GM15510 (cell line): Measurements from ENCODE around the gene INSR.

Experiments
- POLR2A ChIP-seq: IDR thresholded peaks from 3 replicates; pipeline ENCODE4 v1.6.1; 2011; ENCODE audit warnings: borderline replicate concordance; ENCODE audit not compliant: insufficient read length; ENCODE audit errors: extremely low read depth

The INSR gene

DNA sequence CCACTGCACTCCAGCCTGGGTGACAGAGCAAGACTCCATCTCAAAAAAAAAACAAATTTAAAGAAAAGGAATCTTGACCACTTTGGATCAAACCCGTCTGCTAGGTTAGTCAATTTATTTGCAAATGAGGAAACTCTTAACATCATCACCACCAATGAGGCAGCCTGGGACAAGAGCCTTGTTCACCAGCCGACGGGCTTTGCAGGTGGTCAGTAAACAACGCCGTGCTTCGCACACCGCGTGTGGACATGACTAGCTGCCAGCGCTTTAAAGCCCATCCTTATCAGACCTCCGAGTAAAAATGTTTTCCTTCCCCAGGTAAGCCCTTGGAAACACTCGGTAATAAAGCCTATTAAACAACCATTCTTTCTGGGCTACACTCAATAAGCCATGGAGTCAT is 41.9 kb downstream of the INSR start:
- no peak for TF ChIP-seq POLR2A

DNA sequence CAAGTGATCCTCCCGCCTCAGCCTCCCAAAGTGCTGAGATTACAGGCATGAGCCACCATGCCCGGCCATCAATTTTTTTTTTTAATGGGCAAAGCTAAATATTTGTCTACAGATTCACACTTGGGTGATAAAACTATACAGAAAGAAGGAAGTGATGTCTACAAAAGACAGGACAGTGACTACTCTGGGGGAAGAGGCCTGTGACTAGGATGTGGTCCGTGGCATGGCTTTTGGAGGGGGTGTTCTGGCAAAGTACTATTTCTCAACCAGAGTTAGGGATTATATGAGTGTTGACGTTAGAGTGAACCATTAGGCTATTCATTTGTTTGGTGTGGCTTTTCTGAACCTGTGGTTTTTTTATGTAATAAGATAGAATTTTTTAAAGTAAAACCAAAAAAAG is 42.7 kb downstream of the INSR start:
- no peak for TF ChIP-seq POLR2A

DNA sequence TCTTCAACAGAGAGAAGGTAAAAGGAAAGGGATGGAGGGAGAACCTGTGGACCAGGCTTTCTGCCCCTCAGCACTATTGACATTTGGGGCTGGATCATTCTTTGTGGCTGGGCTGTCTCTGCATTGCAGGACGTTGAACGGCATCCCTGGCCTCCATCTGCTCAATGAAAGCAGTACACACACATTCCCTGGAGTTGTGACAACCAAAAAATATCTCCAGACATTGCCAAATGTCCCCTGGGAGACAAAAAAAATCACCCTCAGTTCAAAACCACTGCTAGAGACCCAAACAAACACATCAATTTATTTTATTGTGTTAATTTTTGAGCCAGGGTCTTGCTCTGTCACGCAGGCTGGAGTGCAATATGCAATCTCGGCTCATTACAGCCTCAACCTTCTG is 43.3 kb downstream of the INSR start:
- no peak for TF ChIP-seq POLR2A

DNA sequence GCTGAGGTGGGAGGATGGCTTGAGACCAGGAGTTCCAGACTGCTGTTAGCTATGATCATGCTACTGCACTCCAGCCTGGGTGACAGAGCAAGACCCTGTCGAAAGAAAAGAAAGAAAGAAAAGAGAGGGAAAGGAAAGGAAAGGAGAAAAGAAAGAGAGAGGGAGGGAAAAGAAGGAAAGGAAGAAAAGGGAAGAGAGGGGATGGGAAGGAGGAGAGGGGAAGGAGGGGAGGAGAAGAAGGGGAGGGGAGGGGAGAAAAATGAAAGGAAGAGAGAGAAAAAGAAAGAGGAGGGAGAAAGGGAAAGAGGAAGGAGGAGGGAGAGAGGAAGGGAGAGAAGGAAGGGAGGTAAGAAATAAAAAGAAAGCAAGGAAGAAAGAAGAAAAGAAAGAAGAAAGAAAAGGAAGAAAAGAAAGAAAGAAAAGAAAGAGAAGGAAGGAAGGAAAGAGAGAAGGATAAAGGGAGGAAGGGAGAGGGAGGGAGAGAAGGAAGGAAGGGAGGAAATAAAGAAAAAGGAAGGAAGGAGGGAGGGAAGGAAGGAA is 44.1 kb downstream of the INSR start:
- no peak for TF ChIP-seq POLR2A

DNA sequence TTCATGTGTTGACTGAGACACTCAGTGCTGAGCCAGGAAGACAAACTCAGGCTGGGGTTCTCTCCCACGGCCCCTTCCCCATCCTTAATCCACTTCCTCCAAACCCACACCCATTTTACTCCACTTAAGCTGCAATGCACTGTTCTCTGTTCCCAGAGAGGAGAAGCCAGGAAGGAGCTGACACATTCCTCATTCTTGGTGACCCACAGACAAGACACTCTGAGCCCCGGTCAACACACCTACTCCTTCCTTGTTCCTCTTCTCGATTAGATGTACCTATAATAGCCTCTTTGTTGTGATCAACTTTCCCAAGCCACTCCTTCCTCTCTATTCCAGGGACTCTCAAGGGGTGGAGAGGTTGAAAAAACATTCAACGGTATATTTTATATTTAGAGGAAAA is 47.1 kb downstream of the INSR start:
- no peak for TF ChIP-seq POLR2A

DNA sequence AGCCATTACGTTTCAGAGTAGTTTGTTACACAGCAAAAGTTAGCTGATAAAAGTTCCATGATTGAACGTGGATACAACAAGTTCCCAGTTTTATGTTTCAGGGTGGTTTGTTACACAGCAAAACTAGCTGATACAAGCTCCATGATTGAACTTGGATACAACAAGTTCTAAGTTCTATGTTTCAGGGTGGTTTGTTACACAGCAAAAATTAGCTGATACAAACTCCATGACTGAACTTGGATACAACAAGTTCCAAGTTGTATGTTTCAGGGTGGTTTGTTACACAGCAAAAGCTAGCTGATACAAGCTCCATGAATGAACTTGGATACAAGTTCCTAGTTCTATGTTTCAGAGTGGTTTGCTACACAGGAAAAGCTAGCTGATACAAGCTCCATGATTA is 47.6 kb downstream of the INSR start:
- no peak for TF ChIP-seq POLR2A

DNA sequence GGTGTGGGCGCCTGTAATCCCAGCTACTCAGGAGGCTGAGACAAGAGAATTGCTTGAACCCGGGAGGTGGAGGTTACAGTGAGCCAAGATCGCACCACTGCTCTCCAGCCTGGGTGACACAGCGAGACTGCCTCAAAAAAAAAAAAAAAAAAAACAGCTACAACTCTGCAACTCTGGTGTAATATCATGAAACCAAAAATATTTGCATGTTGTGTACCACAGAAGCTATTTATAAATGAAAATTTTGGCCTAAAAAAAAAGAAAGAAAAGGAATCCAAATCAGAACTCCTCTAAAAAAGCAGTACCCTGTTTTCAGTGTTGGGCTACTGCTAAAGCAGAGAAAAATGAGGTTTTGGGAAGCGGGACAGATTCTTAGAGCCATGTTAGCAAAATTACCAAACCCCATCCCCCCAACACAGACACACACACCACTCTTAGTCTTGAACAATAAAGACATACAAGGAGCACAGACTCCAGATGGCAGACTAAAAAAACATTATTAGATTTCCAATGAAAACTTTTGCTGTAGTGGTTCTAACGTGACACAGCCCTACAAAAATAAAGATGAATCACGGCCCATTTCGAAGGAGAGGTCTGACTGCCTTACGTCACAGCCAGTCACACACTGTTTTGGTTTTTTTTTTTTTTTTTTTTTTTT is 51.5 kb downstream of the INSR start:
- TF ChIP-seq POLR2A, result no peak

DNA sequence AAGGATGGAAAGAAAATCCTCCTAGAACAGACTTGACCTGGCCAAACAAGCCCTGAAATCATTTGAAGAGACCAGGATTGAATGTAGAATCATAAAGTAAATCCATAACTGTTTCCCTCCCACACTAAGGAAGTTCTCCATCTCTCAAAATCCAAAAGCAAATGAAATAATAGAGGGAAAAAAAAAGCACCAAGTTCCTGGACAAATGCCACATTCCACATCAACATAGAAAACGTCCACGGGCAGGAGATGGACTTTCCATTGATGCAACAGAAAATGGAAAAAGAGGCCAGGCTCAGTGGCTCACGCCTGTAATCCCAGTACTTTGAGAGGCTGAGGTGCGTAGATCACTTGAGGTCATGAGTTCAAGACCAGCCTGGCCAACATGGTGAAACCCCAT is 56.2 kb downstream of the INSR start:
- no peak for TF ChIP-seq POLR2A

DNA sequence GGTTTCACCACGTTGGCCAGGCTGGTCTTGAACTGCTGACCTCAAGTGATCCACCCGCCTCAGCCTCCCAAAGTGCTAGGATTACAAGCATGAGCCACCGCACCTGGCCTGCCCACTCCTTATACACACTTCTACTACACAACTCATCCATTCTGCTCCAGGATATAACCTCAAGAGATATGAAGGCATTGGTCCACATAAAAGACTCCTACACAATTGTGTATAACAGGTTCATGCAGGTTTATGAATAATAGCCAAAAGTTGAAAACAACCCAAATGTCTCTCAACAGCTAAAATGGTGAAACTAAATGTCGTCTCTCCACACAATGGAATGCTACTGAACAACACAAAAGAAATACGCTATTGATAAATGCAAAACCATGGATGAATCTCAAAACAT is 58.1 kb downstream of the INSR start:
- TF ChIP-seq POLR2A, result no peak

DNA sequence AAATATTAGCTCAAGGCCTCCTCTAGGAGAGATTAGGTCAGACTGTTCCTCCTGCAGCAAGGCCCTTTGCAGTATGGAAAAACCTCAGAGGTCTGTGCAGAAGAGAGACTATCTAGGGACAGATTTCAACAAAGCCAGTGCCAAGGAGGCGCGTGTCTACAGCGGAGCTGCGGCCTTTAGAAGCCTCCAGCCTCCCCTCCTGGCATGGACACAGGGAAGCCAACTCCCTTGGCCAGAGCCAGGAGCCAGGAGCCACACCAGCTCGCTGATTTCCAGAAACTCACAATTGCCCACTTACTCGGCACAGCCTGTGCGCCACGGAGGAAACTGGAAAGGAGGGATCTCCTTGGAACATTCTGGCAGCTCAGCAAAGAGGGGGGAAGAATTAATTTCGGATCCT is 63.4 kb downstream of the INSR start:
- no peak for TF ChIP-seq POLR2A

DNA sequence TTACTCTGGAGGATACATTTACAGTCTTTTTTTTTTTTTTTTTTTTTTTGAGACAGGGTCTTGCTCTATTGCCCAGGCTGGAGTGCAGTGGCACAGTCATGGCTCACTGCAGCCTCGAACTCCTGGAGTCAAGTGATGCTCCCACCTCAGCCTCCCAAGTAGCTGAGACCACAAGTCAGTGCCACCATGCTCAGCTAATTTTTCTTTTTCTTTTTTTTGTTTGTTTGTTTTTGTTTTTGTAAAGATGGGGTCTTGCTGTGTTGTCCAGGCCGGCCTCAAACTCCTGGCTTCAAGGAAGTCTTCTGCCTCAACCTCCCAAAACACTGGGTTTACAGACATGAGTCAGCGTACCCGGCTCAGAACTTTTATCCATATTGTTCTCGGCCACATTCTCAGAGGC is 64.5 kb downstream of the INSR start:
- TF ChIP-seq POLR2A, result no peak

DNA sequence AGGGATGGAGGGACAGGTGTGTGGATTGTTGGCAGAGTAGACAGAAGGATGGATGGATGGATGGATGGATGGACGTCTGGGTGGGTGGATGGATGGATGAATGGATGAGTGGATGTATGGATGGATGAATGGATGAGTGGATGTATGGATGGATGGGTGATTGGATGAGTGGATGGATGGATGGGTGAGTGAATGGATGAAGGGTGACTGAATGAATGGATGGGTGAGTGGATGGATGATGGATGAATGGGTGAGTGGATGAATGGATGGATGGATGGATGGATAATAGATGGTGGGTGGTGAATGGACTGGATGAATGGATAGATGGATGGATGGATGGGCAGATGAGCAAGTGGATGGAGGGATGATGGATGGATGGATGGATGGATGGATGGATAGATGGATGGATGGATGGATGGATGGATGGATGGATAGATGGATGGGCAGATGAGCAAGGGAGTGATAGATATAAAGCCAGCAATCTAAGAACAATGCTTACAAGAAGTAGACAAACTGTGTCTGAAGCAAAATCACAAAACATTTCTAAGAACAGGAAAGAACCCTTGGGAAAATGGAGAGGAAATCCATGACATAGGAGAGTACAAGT is 65.2 kb downstream of the INSR start:
- TF ChIP-seq POLR2A, result no peak

DNA sequence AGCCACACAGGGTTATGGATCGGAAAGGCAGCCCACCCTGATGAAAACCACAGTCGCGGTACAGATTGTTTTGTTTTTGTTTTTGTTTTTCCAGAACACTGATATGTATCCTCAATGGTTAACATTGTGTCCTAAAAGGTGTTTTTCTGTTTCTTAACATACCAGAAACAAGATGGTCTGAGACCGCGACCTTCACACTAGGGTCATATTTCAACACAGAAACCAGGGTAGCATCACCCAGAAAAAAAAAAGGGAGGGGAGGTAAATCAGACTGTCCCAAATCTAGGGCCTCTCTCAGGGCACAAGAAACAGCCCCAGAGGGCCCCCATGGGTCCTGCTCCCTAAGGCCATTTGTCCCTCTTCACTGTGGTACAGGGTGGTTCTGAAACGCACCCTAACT is 66.5 kb downstream of the INSR start:
- TF ChIP-seq POLR2A, result no peak

DNA sequence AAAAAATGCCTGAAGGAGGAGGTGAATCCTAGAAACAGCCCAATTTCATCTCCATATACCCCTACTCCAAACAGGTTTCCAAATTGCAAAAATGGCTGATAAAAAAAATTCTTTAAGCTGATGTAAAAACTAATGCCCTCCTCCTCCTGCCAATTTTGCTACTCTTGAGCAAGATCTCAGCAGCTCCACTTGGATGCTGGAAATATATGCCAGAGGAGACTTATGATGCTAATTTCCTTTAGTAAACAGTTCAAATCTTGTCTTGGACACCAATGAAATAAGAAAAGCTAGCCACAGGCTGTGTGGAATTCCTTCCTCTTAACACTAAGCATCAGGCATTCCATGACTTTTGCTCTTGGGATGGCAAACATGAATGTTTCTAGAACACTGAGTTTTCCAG is 67.5 kb downstream of the INSR start:
- no peak for TF ChIP-seq POLR2A

DNA sequence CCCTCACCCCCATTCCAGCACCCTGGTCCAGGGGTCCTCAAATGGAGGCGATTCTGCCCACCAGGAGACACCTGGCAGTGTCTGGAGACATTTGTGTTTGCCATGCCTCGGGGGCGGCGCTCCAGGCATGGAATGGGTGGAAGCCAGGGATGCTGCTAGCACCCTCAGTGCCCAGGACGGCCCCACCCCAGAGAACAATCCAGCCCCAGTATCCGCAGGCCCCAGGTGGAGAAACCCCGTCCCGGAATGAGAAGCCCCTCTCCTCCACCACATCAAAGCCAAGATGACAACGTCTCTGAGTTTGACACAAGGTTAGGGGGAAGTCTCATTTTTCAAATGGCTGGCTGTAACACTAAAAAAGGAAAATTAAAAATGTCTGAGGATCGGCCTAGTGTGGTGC is 68.5 kb downstream of the INSR start:
- TF ChIP-seq POLR2A, result no peak

DNA sequence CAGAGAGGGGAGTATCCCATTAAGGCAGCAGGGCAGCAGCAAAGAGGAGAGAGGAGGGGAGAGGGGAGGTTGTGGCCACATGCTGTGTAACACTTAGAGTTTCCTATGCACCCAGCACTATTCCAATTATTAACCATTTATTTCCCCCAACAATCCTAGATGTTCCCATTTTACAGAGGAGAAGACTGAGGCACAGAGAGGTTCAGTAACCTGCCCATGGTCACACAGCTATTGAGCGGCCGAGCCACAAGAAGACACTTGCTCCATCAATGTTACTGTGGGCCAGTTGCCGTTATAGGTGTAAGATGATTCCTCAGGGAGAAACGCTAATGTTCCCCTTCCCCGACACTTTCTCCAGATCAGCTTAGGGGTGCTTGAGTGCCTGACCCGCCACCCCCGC is 69.2 kb downstream of the INSR start:
- no peak for TF ChIP-seq POLR2A
